Nephron (organoid): ENCODE data around the gene SYT6.

Source experiments
- H3K27ac Mint-ChIP-seq, 3 experiments: 2 replicates each; pipeline ENCODE4 v1.8.0; 2020; ENCODE audit warnings: mixed read lengths in 3 of 3, mild to moderate bottlenecking in 2 of 3, moderate library complexity in 1 of 3
- H3K27me3 Mint-ChIP-seq: 2 replicates; pipeline ENCODE4 v1.8.0; 2021; ENCODE audit warnings: low read depth, mild to moderate bottlenecking, moderate library complexity, mixed read lengths
- H3K36me3 Mint-ChIP-seq: 2 replicates; pipeline ENCODE4 v1.8.0; 2020; ENCODE audit warnings: low read depth, mixed read lengths
- H3K4me1 Mint-ChIP-seq: 2 replicates; pipeline ENCODE4 v1.8.0; 2020; ENCODE audit warnings: mixed read lengths
- H3K4me3 Mint-ChIP-seq, 3 experiments: 2 replicates each; pipeline ENCODE4 v1.8.0; 2020; ENCODE audit warnings: mild to moderate bottlenecking in 3 of 3, mixed read lengths in 3 of 3, moderate library complexity in 2 of 3
- H3K9me3 Mint-ChIP-seq: 2 replicates; pipeline ENCODE4 v1.8.0; 2020; ENCODE audit warnings: mixed read lengths
- TF ChIP-seq, protein P1 (sequence below), 3 experiments: fragments of 200-600 bp; sonication (generic); IDR thresholded peaks; one replicate each; pipeline ENCODE4 v1.5.0; 2021; ENCODE audit warnings: antibody characterized with exemption in 3 of 3; ENCODE audit not compliant: unreplicated experiment in 3 of 3

The SYT6 gene

DNA sequence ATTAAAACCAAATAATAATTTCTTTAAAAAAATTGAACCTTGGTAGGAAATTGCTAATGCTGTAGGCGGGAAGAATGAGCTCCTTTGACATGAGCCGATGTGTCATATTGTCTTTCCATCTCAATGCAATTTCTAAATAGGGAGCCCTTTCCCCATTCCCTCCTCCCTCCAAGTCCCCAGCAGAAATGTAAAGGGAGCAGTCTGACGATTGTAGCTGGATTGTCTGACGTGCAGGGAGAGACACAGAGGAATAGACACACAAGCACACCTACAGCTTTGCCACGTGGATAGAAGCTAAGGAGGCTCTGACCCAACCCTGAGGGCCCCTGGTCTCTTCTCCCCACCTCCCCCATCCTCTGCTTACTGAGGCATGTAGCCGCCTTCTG, 3.6 kb upstream of the SYT6 start:
- Mint-ChIP-seq H3K9me3 (no peaks in the 10 kb centered on the region), H3K36me3 (no peaks in the 10 kb centered on the region), H3K27ac (no peak overlapping the region), H3K4me1 (peaks cover 8% of the 10 kb centered on the region), H3K4me3 (no peak overlapping the region), H3K27me3 (peaks cover 75% of the 10 kb centered on the region)
- TF ChIP-seq, protein P1, sequence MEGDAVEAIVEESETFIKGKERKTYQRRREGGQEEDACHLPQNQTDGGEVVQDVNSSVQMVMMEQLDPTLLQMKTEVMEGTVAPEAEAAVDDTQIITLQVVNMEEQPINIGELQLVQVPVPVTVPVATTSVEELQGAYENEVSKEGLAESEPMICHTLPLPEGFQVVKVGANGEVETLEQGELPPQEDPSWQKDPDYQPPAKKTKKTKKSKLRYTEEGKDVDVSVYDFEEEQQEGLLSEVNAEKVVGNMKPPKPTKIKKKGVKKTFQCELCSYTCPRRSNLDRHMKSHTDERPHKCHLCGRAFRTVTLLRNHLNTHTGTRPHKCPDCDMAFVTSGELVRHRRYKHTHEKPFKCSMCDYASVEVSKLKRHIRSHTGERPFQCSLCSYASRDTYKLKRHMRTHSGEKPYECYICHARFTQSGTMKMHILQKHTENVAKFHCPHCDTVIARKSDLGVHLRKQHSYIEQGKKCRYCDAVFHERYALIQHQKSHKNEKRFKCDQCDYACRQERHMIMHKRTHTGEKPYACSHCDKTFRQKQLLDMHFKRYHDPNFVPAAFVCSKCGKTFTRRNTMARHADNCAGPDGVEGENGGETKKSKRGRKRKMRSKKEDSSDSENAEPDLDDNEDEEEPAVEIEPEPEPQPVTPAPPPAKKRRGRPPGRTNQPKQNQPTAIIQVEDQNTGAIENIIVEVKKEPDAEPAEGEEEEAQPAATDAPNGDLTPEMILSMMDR (IDR thresholded peaks at IDR 0.05; ENCODE audit: unreplicated experiment in 3 of 3) = no peak

DNA sequence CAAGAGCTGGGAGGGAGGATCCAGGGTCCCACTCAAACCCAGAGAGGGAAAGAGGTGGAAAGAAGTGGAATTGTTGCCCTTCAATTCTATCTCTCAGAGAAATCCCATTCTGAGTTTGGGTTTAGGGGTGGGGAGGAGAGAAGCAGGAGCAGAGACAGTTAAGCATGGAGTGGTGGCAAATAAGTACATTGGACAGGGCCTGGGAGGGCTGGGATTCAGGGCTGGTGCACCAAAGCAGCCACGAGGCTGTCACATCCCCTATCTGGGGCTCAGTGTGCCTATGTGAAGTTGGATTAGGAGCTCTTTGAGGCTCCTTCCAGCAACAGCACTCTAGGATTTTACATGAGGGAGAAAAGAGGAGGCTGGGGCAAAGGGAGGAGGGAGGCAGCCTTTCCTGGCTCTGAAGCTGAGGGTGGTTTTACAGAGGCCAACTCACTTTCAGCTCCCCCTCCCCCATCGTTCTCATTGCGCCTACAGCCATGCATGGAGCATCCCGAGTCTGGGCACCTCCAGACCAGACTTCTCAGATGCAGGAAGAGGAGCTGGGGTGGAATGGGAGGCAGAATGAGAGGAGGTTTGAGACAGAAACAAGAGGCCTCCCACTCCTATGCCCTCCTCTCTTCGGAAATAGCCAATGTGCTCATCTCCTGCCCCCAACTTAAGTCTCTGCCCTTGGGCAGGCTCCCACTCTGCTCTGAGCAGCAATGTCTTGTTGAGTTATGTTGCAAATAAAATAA, 3.0 kb upstream of the SYT6 start:
- Mint-ChIP-seq H3K27ac (no peak overlapping the region), H3K4me1 (peaks cover 12% of the 10 kb centered on the region), H3K4me3 (no peak overlapping the region), H3K36me3 (no peaks in the 10 kb centered on the region), H3K27me3 (peaks cover 79% of the 10 kb centered on the region), H3K9me3 (no peaks in the 10 kb centered on the region)
- TF ChIP-seq, protein P1 (IDR thresholded peaks at IDR 0.05; ENCODE audit: unreplicated experiment in 3 of 3) = no peak

DNA sequence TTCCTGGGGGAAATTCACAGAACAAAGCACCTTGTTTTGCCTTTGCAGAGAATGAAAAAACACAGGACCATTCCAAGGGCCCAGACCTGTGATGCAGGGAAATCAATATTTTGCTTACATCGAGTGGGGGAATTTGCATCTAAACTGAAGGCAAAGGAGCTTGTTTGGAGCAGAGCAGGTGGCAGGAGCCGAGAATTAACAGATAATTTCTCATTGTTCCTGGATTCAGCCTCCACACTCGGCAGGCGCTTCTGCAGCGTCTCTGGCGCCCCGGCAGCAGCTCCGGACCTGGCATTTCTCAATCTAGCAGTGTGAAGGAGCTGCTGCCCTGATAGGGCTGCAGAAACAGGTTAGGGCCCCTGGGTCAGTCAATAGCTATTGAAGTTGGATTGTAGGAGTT, 2.0 kb upstream of the SYT6 start:
- Mint-ChIP-seq H3K9me3 (no peaks in the 10 kb centered on the region), H3K27me3 (peaks cover 79% of the 10 kb centered on the region), H3K4me1 (peaks cover 22% of the 10 kb centered on the region), H3K36me3 (no peaks in the 10 kb centered on the region), H3K4me3 (no peak overlapping the region), H3K27ac (no peak overlapping the region)
- TF ChIP-seq, protein P1 (IDR thresholded peaks at IDR 0.05; ENCODE audit: unreplicated experiment in 3 of 3) = no peak

DNA sequence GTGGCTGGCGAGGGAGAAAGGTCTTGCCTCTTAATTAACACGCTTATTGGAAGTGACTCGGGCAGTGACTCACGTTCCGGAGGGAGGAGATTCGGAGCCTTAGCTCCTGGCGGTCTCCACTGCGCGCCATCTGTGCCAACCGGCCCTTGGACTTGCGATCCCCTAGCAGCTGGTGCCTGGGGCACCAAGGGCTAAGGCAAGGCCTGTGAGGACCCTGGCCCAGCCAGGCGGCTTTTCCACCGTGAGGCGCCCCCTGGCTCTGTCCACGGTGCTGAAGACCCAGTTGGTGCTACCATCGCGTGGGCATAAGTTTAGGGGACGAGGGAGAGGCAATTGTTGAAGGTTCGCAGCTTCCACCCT, 1.3 kb upstream of the SYT6 start:
- Mint-ChIP-seq H3K9me3 (no peaks in the 10 kb centered on the region), H3K36me3 (no peaks in the 10 kb centered on the region), H3K4me1 (peaks cover 25% of the 10 kb centered on the region), H3K27me3 (peaks cover 79% of the 10 kb centered on the region), H3K27ac (no peak overlapping the region), H3K4me3 (peak overlapping the region; percentile 24 to 78 (median 51))
- TF ChIP-seq, protein P1 (IDR thresholded peaks at IDR 0.05; ENCODE audit: unreplicated experiment in 3 of 3) = no peak

DNA sequence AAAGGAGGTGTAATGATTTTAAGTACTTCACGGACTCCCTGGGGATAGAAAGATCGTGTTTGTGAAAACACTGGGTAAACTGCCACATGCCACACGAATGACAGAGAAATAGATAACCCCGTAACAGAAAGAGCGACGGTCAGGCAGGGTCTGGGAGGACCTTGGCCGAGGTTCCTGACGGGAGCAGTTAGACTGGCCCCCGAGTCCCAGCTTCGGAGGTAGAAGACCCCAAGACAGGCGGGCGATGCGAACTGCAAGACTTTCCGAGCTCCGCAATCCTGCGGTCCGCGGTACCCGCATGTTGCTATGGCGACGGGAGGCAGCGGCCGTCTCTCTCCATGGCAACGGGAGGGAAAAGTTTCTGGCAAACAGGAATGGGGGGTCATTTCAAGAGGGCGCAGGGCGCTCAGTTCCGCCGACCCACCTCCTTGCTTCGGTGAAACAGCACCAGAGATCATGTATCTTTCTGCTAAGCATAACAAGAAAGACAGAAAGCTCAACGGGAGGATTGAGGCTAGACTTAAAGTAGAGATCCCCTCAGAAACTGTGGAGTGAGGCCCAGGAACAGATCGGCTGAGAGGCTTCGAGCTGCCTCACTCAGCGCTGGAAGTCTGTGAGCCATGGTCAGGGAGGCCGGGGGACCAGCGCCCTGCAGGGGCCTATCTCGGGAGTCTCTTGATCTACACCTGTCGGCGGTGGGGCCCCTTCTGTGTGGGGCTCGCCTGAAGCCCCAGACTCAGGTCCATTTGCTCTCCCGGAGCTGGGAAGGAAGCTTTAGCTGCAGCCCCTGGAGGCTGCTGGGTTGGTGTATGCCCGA, 685 bp upstream of the SYT6 start:
- Mint-ChIP-seq H3K4me1 (peaks cover 25% of the 10 kb centered on the region), H3K27me3 (peaks cover 84% of the 10 kb centered on the region), H3K9me3 (no peaks in the 10 kb centered on the region), H3K27ac (no peak overlapping the region), H3K36me3 (no peaks in the 10 kb centered on the region), H3K4me3 (peak overlapping the region; percentile 60 to 78 (median 68))
- TF ChIP-seq, protein P1 (IDR thresholded peaks at IDR 0.05; ENCODE audit: unreplicated experiment in 3 of 3) = no peak
